GM21390 (cell line): ENCODE measurements around the gene GINS1.
"Not testable (repeated sequence)": the region's sequence is repeated elsewhere in the genome, so short reads cannot be mapped to it uniquely, and the experiment has no call there.

Source experiments
- ATAC-seq: cut with Tn5 transposase; IDR thresholded peaks from one replicate; pipeline ENCODE4 v1.9.1; 2021; ENCODE audit not compliant: unreplicated experiment

GINS1 gene

GRCh38 chr20:25473297-25473696 lies 65.8 kb downstream of the GINS1 start:
- ATAC-seq: not testable (repeated sequence)

GRCh38 chr20:25476106-25477013 lies 68.9 kb downstream of the GINS1 start:
- ATAC-seq: no peak

DNA sequence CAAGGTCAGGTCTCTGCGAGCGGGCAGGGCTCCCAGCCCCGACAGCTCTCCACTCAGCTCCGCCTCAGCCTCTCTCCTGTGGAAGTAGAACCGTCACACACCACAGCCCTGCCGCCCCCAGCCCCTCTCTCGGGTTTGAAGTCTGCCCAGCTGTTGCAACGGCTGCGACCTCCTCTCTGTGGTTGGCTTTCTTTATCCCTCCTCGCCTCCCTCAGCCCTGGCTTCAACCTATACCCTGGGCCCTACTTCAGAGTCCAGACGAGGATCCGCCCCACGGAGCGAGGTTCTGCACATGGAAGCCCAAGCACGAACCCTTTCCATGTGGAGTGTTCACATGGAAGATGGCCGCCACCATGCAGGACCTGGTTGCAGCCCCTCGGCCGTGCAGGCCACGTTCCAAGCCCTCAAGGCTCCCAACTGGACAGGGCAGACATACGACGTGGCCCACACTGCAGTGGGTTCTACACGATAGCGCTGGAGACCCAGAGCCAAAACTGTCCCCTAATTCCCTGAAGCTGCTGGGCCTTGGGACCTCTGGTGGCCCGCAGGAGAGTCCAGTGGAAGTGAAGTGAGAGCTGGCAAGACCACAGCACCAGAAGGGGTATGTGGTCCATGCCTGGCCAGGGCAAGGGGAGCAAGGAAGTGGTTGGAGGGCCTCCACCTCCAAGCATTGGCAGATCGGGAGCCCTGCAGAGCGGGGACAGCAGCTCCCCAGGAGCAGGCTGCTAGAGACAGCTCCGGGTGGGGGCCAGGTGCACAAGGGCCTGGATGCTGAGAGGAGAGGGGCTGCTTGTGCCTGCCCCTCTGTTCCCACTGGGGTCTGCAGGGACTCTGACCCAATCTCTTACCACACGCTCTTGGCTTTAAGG lies 69.8 kb downstream of the GINS1 start:
- no peak for ATAC-seq

DNA sequence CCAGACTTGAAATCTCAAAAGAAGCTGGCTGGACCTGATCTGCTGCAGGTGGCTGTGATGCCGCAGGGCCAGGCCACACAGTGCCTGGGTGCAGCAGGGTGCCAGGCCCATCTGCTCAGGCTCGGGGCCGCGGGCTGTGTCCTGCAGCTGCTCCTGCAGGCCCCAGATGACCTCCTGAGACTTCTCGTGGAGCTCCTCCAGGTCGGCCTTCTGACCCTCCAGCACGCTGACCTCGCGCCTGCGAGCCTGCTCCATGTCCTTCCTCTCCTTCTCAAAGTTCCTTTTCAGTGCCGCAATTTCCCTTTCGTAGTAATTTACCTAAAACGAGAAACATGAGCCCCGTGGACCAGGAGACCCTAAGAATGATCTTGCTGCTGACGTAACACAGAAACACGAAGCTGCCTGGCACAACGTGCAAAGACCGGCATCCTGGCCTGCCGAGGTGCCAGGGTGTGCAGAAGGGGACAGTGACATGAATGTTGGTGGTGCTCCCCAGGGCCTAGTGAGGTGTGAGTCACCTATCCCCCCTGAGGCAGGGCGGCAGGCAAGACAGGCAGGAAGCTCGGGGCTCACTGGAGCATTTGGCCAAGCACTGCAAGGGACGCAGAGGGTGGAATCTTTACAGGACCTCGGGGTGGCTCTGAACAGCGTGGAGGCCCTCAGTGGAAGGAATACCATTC lies 71.6 kb downstream of the GINS1 start:
- no peak for ATAC-seq

DNA sequence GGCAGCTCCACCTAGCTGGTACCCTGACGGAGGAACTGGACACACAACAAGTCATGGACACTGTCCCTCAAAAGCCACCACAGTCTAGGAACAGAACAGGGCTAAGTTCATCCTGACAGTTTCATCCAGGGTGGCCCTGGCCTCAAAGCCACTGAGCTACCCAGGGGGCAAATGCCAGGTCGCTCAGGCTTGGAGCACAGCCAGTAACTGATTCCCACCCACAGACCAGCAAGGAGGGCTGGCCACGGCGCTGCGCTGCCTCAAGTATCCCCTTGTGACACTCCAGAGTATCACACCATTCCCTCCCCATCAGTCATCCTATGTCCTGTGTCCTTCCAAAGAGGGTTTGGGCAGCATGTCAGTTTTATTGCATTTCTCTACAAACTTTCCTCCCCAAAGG lies 72.2 kb downstream of the GINS1 start:
- no peak for ATAC-seq

DNA sequence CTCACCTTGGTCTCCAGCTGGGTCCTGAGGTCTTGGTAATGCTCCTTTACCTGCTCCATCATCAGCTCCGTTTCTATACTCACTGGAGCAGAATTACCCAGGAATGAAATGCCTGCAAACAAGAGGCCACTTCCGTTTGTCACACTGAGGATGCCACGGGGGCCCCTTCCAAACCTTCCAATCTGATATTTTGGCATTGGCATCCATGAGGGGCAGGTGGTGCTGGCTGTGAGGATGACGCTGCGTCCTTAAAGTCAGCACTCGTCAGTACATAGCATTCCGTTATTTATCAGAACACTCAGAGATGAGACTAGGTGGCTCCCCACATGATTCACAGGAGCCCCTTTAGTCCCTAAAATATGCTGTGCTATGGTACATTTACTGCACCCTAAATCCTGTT lies 72.7 kb downstream of the GINS1 start:
- ATAC-seq: no peak

GRCh38 chr20:25480797-25481196 lies 73.3 kb downstream of the GINS1 start:
- ATAC-seq: no peak

DNA sequence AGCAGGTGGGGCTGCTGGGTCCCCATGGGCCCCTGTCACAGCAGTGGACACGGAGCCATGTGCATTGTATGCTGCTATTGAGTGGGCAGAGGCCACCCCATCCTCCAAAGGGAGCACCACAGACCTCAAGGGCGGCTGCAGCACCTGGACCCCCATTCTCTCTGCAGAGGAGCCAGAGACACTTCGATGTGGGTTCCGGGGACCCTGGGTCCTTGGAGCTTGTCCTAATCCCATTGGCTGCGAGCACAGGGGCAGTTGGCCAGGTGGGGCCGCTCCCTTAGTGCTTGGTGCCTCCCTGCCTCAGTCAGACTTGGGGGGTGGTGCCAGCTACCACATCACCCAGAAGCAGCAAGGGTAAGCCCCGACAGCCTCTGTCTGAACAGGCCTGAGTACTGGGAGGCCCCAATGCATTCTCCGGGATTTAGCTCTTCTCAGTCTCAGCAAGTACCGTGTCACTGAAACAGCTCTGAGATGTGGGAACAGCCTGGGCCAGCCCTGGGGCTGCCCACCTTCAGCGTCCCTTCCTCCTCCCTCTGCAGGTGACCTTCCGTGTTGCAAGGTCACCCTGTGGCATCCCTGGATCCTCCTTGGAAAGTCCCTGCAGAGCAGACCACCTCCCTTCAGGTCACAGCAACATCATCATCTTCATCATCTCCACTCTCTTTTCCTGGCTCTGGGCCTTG lies 73.9 kb downstream of the GINS1 start:
- ATAC-seq: no peak

- ATAC-seq: no peak
Measured at GRCh38 chr20:25481918-25482253, 74.4 kb downstream of the GINS1 start.

DNA sequence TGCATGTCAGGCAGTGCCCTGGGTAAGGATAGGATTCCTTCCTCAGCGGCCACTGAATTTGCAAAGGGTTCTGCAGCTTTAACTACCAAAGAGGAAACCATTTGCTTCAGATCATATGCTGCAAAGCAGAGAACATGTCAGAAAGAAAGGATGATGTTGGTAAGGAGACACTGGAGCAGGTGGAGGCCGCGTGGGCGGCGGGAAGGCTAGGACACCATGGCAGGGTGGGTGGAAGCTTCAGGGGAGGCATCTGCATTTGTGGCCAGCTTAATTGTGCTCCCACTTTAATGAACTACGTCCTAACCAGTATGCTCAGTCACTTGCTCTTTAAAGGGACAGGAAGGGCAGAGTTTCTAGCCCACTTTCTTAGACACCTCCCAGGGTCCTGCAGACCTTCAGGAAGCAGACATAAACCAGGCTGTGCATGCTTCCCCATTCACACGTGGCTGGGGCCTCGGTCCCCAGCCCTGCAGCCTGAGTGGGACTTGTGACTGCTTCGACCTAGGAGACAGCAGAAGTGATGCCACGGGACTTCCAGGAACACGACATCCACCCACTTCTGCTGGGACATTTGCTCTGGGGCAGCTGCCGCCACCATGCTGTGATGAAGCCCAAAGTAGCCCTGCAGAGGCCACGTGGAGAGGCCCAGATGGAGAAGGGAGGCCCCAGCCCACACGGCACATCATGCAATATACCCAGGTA lies 76.1 kb downstream of the GINS1 start:
- ATAC-seq: no peak

- ATAC-seq: no peak
Measured at GRCh38 chr20:25484224-25484846, 76.9 kb downstream of the GINS1 start.

- ATAC-seq: no peak
Measured at GRCh38 chr20:25484911-25485511, 77.5 kb downstream of the GINS1 start.

DNA sequence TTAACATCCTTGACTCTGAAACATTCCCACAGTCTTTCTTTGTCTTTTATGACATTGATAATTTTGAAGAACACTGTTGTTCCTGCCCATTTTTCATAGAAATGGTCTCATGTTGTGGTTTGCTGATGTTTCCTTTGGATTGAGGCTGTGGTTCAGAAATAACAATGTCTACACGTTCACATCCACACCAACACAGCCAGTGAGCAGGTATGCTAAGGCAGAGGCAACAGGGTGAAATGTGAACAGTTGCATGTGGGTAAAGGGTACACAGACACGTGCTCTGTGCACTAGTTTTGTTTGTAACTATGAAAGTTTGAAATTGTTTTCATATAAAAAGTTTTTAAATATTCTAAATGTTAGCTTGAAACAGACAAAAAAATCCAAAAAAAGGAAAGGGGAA lies 78.4 kb downstream of the GINS1 start:
- ATAC-seq: no peak

GRCh38 chr20:25486377-25486776 lies 78.9 kb downstream of the GINS1 start:
- no peak for ATAC-seq

DNA sequence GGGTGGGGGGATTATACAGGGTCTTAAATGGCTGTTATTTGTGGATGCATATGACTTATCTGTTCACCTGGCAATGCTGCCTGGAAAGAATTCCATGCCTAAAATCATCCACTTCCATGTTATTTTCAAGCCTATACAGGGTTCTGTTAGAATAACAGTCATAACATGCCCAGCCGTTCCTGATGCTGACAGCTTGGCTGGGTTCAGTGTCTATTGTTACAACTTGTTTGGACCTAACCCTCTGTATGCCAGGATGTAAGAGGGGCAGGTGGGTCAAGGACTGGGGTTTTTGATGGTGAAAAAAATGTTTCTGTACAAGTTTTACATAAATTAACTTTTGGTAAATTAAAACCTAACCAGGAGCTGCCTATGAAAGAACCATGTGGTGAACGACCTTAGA lies 79.8 kb downstream of the GINS1 start:
- no peak for ATAC-seq

DNA sequence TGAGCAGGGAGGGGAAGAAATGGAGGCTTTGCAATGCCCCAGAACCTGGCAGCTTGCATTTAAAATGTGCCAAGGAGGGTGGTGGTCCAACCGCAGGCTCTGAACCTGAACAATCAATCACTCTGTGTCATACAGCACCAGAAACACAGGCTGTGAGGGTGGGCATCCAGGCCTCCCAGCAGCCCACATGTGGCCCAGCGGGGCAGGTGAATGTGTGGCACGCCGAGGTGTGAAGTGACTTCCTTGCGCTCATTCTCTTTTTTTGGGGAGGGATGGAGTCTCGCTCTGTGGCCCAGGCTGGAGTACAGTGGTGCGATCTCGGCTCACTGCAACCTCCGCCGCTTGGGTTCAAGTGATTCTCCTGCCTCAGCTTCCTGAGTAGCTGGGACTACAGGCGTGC lies 80.5 kb downstream of the GINS1 start:
- no peak for ATAC-seq

DNA sequence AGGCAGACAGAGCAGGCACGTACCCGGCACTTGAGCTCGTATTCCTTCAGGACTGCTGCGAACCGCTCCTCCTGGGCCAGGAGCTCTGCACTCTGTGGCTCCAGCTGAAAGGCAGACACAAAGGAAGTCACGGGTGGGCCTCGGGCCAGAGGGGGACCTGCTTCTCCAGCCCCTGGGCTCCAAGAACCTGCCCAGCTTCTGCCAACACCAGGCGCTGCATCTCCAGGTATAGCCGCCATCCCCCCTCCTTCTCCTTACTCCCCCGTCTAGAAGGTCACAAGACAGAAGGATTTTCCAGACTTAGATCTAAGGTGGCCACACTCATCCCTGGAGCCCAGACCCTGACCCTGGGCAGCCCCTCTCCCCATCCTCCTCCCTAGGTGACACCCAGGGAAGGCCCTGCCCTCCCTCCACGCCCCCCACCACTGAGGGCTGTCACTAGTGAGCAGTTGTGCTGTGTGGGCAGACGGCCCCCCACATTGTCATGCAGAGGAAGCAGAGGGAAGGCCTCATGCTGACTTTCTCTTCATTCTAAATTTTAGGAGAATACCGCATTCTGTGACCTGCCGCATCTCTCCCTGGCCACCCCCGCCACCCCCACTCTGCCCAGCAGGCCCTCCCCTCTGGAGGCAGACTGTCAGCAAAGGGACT lies 81.9 kb downstream of the GINS1 start:
- ATAC-seq: no peak

DNA sequence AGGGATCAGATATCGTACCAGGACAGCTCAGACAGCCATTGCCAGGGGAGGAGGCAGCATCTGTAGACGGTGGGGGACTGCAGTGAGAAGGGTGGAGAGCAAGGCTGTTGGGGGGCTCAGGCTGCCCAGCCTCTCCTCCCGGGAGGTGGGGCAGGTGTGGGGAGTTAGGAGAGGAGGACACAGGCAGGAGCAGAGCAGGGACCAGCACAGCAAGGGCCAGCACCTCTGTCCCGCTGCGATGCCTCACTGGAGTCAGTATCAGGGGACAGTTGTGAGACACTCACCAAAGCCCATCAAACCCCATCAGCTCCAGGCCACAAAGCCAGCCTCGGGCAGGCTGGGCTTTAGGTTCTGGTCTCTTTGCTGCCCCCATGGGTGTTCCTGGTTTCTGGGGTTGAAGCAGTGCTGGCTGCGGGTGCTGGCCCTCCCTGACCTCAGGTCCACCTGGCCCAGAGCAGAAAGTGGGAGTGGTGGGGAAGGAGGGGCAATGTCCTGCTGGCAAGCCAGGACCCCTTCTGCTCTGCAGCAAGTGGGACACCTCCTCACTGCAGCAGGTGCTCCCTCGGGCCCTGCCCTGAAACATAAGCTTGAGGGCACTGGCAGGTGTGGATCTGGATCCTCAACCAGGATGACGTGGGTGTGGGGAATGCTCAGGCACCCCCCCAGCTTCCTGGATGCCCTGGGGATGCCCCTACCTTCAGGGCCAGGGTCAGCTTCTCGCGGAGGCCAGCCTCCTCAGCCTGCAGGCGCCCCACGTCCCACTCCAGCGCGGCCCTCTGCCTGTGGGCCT lies 83.4 kb downstream of the GINS1 start:
- ATAC-seq: no peak
